ENCODE data around the gene F2RL1.
A peak's percentile ranks its signal among the peaks of the same experiment; 100 is the strongest.

F2RL1 gene

GRCh38 chr5:76838481-76839261 is 19.8 kb downstream of the F2RL1 start (continued):
- TF ChIP-seq ZNF629 (tag by site-specific recombination; IDR thresholded peaks at IDR 0.05) (peak; percentile 71), ZNF555 (tag by site-specific recombination; conservative IDR thresholded peaks at IDR 0.05) (no peak), HIC1 (tag by site-specific recombination; IDR thresholded peaks at IDR 0.05) (peak; percentile 66; the same call in 1 of the 2 replicates), INSM2 (tag by site-specific recombination; IDR thresholded peaks at IDR 0.05) (no peak), ZNF239 (tag by site-specific recombination; IDR thresholded peaks at IDR 0.05) (no peak), ZNF488 (tag by site-specific recombination; IDR thresholded peaks at IDR 0.05) (no peak), ZNF530 (tag by site-specific recombination; IDR thresholded peaks at IDR 0.05; ENCODE audit: low read depth) (no peak), FEZF1 (tag by site-specific recombination; IDR thresholded peaks at IDR 0.05) (peak; percentile 11; the same call in 1 of the 2 replicates), ZNF19 (tag by site-specific recombination; IDR thresholded peaks at IDR 0.05; ENCODE audit: low read depth) (no peak), REPIN1 (tag by site-specific recombination; IDR thresholded peaks at IDR 0.05; ENCODE audit: low read depth) (no peak), ZNF398 (tag by site-specific recombination; IDR thresholded peaks at IDR 0.05) (no peak), ZNF596 (tag by site-specific recombination; IDR thresholded peaks at IDR 0.05) (no peak), HOXD13 (CRISPR knock-in tag; IDR thresholded peaks at IDR 0.05; ENCODE audit: borderline replicate concordance) (0 out of 2 replicates have a peak, but pooled peaks have one; percentile 43), ZNF274 (IDR thresholded peaks at IDR 0.05; ENCODE audit: low read length) (no peak), ZNF274 (tag by site-specific recombination; IDR thresholded peaks at IDR 0.05; ENCODE audit: borderline replicate concordance) (no peak), KLF9 (tag by site-specific recombination; IDR thresholded peaks at IDR 0.05; ENCODE audit: low read depth) (no peak), ZNF140 (tag by site-specific recombination; IDR thresholded peaks at IDR 0.05) (no peak), ZNF571 (tag by site-specific recombination; IDR thresholded peaks at IDR 0.05) (no peak), ZNF621 (tag by site-specific recombination; IDR thresholded peaks at IDR 0.05) (no peak), ZNF423 (tag by site-specific recombination; IDR thresholded peaks at IDR 0.05) (no peak), ZFP41 (tag by site-specific recombination; IDR thresholded peaks at IDR 0.05; ENCODE audit: borderline replicate concordance) (no peak), ZNF837 (tag by site-specific recombination; IDR thresholded peaks at IDR 0.05) (no peak), ZSCAN18 (tag by site-specific recombination; IDR thresholded peaks at IDR 0.05) (no peak), ZNF623 (tag by site-specific recombination; IDR thresholded peaks at IDR 0.05) (no peak), ZNF366 (tag by site-specific recombination; conservative IDR thresholded peaks at IDR 0.05) (peak; percentile 61), ZNF362 (tag by site-specific recombination; IDR thresholded peaks at IDR 0.05) (no peak), SP3 (tag by site-specific recombination; IDR thresholded peaks at IDR 0.05) (no peak), ZNF701 (tag by site-specific recombination; IDR thresholded peaks at IDR 0.05) (no peak), BCL11A (tag by site-specific recombination; IDR thresholded peaks at IDR 0.05; ENCODE audit: low read depth) (no peak), OVOL3 (tag by site-specific recombination; IDR thresholded peaks at IDR 0.05) (no peak), ZSCAN30 (tag by site-specific recombination; IDR thresholded peaks at IDR 0.05) (peak; percentile 28; the same call in 1 of the 2 replicates), ZFP37 (tag by site-specific recombination; IDR thresholded peaks at IDR 0.05) (no peak)
